ENCODE results near the gene AKT1.

The AKT1 gene

DNA sequence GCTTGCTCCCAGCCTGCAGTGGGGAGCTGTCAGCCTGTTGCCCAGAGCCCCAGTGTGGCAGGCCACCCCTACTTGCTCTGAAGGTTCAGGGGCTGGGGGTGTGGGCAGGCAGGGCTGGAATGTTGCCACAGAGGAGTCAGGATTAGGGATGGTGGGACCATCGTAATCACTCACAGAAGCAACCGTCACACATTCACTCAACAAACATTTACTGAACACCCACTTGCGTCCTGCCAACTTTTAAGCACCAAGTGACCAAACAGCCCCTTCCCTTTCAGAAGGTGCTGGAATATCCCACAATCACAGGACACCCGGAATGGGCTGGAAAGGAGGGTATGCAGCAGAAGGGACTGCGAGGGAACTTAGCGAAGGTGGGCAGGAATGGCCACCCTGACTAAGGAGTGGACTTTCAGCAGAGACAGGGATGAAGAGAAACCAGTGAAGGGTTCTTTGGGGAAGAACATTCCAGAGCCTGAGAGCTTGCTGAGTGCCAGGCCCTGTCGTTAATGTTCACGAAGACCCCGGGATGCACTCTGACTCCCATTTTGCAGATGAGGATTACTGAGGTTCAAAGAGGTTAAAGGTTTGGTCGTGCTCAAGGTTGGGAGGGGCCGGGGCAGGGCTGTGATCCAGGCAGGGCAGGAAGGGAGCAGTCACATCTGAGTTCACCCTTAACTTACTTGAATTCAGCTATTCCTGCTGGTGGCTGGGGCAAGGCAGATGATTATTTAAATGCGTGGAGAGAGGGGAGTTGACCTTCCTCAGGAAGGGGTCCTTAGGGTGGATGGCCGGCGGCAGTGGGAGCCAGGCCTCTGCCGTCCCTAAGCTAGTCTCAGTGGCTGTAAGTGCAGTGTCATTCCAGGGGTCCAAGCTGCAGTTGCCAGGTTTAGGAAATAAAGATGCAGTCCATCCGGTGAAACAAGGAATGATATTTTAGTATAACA is 3.0 kb upstream of the AKT1 start:
- no peak for DNase-seq

DNA sequence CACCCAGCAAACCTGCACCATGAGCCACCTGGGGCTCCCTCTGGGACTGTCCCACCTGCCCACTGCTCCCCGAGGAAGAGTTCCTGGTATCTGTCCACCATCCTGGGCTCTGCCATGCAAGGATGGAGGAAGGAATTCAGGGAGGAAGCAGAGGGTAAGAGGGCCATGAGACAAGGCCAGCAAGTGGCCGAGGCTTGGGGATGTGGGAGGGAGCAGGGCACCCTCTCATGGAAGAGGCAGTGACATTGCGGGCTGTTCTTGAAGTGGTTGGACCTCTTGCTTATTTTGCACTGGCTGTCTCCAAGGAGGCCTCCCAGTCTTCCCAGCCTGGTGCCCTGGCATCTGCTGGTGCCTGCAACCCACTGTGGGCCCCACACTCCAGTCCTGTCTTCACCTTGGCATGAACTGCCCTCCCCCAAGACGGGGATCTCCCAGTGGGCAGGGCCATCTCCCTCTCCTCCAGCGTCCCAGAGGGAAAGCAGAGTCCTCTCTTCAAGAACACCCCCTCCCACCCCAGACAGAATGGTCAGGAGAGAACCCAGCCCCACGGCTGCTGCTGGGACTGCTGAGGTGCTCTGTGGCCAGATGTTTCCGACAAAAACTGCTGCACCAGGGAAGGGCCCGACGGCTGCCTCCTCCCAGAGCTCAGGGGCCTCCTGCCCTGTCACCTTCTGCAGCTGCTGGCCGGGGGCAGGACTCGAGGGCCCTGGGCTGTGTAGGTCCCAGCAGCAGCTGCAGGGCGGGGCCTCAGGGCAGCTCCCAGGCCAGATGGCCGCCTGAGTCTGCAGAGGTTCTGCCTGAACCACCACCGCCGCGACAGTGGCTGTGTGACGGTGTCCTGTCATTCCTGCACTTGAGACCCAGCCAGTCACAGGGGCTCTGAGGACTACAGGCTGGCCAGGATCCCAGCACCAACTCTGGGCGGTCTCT is 1.8 kb upstream of the AKT1 start:
- DNase-seq, result no peak

DNA sequence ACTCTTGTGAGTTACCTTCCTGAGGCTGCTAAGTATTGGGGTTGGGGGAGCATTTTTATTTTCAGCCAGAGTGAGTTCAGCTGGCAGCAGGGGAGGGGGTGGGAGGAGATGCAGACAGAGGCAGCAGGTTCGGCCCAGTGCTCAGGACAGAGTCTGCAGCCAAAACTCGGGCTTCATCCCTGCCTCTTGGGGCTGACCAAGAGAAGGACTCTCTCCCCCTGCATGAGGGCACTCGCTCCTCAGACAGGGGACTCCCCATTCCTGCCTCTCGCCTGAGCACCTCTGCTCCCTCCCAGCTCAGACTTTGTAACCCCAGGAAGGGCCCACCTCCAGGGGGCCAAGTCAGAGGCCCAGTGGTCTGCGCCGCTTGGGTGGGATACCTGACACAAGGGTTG is 1.1 kb upstream of the AKT1 start:
- no peak for DNase-seq

DNA sequence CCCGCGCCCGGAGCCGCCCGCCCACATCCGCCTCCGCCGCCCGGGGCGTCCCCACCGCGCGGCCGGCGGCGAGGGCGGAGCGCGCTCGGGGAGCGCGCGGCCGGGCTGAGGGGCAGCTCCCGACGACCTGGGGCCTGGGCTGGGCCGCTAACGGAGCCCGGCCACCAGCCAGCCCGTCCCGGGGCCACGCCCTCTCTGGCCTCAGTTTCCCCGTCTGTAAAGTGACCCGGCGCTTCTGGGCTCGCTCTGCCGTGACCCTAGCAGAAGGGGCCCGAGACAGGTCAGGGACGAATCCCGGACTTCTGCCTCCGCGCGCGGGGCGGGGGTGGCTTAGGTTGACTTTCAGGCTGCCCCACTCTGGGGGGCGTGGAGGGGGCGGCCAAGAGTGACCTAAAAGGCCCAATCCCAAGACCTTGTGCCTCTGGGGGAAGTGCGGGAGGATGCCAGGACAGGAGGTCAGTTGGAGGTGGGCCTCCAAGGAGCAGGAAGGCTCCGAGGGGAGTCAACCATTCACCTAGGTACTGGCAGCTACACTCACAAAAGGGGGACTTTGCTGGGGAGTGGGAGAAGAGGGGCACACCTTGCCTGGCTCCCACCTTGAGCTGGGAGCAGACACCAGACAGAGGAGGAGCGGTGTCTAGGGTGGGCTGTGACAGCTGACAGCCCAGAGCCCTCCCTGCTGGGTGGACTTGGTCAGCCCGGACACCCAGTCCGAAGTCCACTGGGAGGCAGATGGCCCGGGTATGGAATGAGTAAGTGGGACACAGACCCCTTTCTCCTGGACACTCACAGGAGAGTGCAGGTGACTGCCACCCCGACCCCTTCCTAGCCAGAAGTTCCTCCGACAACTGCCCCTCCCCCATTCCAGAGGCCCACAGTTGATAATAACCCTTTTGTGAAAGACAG is 486 bp upstream of the AKT1 start:
- no peak for DNase-seq

DNA sequence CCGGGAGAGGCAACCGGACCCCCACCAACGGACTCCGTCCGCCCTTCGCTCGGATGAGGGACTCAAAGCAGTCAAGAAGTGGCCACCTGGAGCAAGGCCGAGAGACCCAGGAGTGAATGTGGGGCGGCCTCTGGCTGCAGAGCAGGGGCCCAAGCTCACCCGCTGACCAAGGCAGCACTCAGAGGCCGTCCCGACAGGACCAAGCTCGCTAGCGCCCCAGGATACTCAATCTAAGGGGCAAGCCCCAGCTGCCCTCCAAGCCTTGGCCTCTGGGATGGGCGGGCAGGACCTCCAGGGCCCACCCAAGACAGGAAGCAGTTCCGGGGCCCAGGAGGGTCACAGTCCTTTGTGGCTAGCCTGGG is 936 bp downstream of the AKT1 start:
- no peak for DNase-seq

DNA sequence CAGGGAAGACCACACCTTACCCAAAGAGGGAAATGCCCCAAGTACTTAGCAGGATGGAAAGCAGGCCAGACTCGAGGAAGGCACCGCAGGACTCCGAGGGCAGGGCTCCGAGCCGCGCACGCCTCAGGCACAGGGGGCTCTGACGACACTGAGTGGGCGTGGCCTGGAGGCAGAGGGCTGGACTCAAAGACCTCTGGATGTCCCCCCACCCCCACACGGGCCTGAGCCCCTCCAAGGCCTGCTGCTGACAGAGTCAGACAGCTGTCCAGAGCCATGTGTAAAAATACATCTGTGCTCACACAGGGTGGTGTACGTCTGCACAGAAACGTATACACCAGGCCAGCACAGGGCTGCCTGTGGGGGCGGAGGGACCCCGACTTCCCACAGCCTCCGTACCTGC is 1.4 kb downstream of the AKT1 start:
- no peak for DNase-seq

DNA sequence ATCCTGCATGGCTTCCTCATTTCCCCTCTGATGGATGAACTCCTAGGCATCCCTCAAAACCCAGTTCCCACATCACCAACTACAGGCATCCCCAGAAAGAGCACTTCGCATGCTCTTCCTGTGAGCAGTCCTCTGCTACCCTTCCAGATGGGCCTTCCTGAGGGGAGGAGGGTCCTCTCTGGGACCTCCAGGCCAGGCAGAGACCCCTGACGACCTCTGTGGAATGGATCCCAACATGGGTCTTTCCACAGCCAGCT is 1.9 kb downstream of the AKT1 start:
- DNase-seq, result no peak

DNA sequence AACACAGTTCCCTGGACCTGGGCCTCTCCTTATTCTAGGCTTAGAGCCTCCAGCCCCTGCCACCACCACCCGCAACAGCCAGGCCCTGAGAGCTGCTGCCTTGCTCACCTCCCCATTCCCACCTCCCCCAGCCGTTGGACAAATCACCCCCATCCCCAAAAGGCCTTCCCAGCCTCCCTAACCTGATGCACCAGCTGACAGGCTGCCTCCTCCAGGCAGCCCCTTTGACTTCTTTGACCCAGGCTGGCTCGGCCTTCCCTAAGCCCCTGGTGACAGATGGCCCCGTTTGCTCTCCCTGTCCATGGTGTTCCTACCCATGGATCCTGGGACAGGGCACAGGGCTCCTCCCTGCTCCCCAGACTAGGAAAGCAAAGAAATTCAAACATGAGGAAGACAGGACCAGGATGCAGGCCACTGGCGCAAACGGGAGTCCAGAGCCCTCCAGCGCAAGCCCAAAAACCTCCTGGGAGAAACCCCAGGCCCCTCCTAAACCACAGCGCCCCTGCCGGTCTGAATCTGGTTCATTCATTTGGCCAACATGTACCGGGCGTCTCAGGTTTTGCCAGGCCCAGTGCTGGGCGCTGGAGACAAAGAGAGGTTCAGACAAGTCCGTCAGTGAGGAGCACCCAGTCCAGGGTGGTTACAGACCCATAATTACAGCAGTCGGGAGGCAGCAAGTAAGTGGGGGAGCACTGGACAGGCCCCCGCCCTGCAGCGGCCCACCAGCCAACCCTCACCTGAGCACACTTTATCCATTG is 2.4 kb downstream of the AKT1 start:
- no peak for DNase-seq

DNA sequence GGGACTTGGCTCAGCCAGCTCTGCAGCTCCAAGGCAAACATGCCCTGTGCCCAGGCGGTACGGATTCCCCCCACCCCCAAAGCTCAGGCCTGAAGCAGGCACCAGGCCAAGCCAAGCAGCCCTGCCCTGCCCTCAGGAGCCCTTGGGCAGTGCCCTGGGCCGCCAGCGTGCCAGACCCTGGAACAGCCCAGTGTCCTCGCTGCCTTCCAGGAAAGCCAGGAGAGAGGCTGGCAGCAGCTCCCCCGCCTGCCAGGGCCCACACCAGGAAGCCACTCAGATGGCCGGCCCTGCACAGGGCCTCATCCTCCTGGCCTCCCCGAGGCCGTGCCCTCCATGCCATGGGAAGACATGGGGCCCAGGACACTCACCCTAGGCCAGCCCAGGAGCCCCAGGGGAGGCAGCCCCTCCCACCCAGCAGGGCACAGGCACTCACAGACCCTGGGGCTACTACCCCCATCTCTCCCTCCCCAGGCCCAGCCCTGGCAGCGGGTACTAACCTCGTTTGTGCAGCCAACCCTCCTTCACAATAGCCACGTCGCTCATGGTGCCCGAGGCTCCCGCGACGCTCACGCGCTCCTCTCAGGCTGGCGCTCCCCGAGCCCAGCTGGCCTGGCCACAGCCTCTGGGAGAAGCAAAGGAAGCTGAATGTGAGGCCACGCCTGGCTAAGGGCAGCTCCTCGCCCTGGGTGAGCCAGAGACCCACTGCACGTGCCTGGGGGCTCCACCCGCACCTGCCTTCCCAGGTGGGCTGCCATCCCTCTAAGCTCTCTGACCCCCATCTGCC is 3.3 kb downstream of the AKT1 start:
- DNase-seq, result no peak

DNA sequence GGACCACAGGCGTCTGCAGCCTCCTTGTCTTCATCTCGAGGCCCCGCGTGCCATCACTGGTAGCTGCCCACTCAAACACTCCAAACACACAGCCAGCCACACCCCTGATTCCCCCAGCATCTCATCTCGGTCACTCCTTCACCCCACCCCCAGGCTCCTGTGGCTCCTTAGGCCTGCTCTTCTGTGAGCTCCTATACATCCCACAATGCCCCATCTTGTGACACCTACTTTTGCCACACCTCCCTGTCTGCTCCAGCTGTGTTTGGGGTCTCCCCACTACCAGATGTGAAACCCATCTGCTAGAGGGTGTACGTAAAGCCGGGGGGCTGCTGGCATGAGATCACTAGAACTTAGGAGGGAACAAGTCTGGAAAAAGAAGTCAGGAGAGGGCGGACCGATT is 4.1 kb downstream of the AKT1 start:
- DNase-seq, result no peak

DNA sequence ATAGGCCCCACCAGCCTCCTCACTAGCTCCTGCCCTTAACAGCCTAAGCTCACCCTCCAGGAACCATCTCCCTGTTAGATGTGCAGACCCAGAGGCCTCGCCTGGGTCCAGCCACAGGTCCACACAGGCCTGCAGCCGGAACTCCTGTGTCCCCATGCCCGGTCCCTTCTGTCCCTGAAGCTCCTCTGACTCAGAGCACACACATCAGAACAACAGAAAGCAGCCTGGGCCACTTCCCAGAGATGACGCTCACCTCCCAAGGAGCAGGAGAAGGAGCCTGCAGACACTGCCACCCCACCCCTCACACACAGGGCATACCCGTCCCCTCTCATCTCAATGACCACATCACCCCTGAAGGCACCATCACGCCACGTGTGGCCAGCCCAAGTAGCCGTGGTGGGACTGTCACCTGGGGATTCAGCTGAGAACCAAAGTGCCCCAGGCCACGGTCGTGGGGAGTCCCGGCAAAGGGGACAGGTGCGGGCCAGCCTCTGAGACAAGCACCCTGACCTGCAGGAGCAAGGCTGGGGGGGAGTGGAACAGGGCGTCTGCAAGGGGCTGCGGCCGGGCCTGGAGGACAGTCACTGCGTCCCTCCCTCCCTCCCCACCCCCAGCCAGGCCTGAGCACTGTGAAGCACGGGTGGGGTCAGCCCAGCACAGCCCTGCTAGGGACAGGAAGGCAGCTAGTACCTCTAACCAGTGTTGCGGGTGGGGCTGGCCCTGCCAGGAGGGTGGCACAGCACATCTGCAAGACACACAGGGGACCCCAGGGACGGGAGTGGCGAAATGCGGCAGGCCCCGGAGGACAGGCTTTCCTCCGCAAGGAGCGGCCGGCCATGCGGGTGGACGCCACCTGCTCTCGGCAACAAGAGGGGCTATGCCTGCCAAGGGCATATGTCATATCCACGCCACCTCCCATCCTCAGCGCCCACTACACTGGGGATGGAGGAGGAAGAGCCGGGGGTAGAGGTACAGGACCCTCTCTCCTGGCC is 5.5 kb downstream of the AKT1 start:
- DNase-seq, result no peak

DNA sequence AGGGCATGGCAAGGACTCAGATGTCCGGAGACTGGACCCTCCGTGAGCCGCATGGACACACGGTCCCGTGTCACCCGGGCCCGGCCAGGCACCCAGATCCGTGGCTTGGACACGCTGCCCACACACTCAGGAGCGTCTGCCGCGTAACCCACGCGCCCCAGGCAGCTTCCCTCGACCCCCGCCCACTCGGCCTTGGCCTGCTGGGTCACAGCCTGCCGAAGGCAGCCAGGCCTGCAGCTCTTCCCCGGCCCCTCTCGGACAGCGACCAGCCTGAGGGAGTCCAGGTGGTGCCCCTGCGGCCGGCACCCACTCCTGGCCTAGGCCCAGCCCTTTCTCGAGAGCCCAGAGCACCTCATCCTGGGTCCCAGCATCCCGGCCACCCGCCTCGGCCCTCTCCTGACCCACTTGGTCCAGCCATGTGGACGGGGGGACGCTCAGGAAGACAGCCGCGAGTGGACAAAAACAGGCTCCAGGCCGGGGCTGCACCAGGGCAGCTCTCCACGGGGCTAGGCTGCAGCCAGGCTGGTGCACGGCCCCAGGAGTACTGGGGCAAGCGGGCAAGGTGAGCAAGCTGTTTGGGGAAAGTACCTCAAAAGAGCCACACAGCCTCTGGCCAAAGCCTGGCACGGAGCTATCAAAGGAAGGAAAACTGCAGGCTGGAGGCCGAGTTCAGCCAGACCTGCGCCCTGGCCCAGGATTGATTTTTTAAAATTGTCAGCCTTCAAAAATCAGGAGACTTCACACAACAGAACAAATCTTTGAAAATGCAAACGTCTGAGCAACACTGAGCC is 6.5 kb downstream of the AKT1 start:
- DNase-seq, result no peak

DNA sequence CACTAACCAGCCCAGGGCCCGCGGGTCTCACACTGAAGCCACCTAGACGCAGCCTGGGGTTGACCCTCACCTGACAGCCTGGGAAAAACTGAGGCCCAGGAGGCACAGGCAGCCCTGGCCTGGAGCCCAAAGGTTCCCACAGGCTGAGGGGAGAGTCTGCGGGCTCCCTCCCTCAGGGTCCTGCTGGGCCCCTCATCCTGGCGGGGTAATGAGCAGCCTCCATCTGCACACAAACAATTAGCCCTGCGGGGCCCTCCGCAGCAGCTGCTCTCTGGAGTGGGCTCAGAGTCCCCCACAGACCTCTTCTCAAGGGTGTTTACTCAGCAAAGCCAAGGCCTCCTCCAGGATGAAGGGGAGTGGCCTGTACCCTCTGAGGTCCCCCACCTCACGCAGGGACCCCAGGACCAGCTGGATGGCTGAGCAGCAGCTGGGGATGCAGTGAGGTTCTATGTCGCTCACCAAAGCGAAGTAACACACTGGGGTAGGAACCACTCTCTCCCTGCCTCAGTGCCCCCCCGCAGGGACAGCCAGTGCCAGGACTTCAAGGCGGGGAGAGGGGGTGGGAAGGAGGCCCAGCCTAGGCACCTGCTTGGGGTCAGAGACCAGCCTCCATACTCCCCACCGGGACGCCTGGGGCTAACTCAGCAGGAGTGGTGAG is 7.3 kb downstream of the AKT1 start:
- no peak for DNase-seq

DNA sequence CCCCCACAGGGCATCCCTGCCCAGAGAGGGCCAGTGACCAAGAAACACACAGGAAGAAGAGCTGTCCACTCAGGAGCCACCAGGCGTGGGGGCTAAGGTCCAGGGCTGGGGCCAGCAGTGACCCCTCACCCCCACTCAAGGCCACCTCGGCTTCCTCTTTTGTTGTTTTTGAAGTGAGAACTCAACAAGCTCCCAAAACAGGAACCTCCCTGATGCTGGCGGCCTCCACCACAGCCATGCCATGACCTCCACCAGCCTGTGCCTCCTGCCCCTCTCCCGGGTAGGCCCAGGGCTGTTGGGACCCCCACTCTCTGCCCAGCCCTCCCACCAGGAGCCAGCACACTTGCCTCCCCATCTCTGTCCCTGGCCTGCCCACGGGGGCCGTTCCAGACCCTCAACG is 7.8 kb downstream of the AKT1 start:
- no peak for DNase-seq

DNA sequence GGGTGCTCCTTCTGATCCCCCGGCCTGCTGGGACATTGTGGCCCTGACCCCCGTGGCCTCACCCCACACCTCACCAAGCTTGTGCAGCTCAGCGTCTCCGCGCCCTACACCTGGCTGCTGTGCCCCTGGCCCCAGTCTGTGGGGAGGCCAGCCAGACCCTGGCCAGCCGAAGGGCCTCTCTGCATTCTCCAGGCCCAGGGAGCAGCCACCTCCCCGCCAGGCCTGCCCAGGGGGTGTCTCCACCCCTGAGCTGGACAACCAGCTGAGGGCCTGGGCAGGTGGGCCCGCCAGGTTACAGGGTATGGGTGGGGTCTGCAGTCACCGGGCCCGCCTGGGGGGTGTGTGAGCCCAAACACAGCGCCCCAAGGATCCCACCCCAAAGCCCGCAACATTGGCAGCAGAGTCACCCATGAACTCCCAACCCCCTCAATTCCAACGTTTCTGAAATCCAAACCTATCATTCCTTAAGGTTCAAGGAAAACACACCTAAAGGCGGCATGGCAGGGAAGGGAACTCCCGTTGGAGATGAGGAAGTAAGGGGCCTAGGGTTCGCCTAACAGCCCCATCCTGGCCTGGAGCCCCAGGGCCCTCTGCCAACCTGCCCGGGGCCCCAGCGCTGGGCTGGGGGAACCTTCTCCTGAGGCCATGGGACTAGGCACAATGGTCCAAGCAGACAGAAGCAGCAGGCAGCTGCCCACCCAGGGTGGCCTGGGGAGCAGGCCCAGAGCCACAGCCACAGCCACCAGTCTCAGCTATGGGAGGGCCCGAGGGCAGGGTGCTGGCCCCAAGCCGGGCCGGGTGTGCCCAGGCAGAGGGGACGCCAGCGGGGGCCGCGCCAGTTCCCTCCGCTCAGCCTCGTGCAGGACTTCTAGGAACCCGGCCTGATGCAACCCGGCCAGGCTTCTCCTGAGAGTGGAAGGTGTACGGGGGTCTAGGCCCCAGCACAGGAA is 8.5 kb downstream of the AKT1 start:
- DNase-seq, result no peak

DNA sequence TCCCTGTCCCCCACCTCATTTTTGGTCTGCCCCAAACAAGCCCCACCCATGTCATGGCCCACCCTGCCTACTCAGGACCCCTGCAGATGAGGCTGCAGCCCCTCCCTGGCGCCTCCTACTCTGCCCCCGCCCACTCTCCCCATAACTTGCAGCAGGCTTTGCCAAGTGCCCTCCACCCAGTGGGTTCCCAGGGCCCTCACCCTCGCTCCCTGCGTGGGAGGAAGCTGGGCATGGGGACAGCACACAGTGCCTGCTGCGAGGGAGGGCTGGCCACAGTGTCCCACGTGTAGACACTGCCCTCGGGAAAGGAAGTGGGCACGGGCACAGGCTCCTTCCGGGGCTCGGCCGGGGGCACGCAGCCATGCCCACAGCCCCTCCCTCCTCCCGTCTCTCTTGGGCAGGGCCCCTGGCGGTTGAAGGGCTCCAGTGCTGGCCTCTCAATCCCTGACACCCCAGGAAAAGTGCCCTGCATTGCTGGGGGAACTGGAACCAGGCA is 9.4 kb downstream of the AKT1 start:
- no peak for DNase-seq

DNA sequence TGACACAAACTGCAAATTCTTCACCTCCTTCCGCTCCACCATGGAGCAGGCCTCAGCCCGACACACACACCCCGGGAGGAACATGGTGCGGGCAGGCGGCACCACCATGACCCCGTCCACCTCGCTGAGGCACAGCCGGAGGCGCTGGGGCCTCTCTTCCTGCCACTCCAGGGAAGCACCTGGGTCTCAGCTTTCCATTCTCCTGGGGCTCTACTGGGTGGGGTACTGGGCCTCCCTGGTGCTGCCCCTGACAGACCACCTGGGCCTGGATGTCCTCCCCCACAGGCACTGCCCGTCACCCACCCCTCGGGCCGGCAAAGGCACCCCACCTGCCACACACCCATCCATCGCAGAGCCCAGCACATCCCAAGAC is 9.9 kb downstream of the AKT1 start:
- no peak for DNase-seq
